ENCODE results near the gene KRTAP6-3. TPM values are rescaled to one million over a fixed set of nuclear protein-coding genes. Genes with fewer than 3 reads are reported as not detected.

KRTAP6-3 gene
- polyA plus RNA-seq, 1 donor from 2014 or later = not detected

GRCh38 chr21:30563072-30563471 lies 29.2 kb upstream of the KRTAP6-3 start:
- H3K4me3 ChIP-seq (ENCODE audit: low read length) = no peak overlapping the region
- no peak for TF ChIP-seq REST (IDR thresholded peaks at IDR 0.05; ENCODE audit: borderline replicate concordance)
- no peak for TF ChIP-seq MXI1 (conservative IDR thresholded peaks at IDR 0.05; ENCODE audit: poor library complexity, severe bottlenecking)
- TF ChIP-seq POLR2AphosphoS5 (IDR thresholded peaks at IDR 0.05) = no peak
- H3F3A ChIP-seq (ENCODE audit: insufficient read depth, low read length, poor library complexity, severe bottlenecking) = no peaks in the 10 kb centered on the region

GRCh38 chr21:30563630-30564029 lies 28.6 kb upstream of the KRTAP6-3 start:
- no peak overlapping the region for H3K4me2 ChIP-seq (ENCODE audit: low read length)
- H3K27ac ChIP-seq (ENCODE audit: low read length) = no peak overlapping the region
- no peaks in the 10 kb centered on the region for H3F3A ChIP-seq (ENCODE audit: insufficient read depth, low read length, poor library complexity, severe bottlenecking)
- H3K9me3 ChIP-seq (ENCODE audit: low read length) = no peaks in the 10 kb centered on the region
- H3K4me3 ChIP-seq (ENCODE audit: low read length) = no peak overlapping the region
- H3K9ac ChIP-seq (ENCODE audit: low read length) = no peak overlapping the region
- no peaks in the 10 kb centered on the region for H3K36me3 ChIP-seq (ENCODE audit: insufficient read depth, low read length)
- no peaks in the 10 kb centered on the region for H4K20me1 ChIP-seq (ENCODE audit: insufficient read depth)
- H3K79me2 ChIP-seq (replicated peaks; ENCODE audit: insufficient read depth, low read length) = no peaks in the 10 kb centered on the region
- H2AFZ ChIP-seq (ENCODE audit: low read depth, low read length) = no peak overlapping the region
- H3K27me3 ChIP-seq (ENCODE audit: insufficient read depth, low read depth, low read length) = no peaks in the 10 kb centered on the region
- H3K9me2 ChIP-seq (ENCODE audit: insufficient read depth, low read length) = no peaks in the 10 kb centered on the region
- no peak for TF ChIP-seq REST (IDR thresholded peaks at IDR 0.05; ENCODE audit: borderline replicate concordance)
- TF ChIP-seq MXI1 (conservative IDR thresholded peaks at IDR 0.05; ENCODE audit: poor library complexity, severe bottlenecking) = no peak
- no peak for TF ChIP-seq SMC3 (conservative IDR thresholded peaks at IDR 0.05; ENCODE audit: poor library complexity)
- no peak for TF ChIP-seq EZH2 (IDR thresholded peaks at IDR 0.05; ENCODE audit: borderline replicate concordance, insufficient read depth, low read length, poor library complexity, severe bottlenecking)

More at GRCh38 chr21:30563072-30563471, 29.2 kb upstream of the KRTAP6-3 start:
- no peak overlapping the region for H3K4me2 ChIP-seq (ENCODE audit: low read length)
- no peaks in the 10 kb centered on the region for H3K36me3 ChIP-seq (ENCODE audit: insufficient read depth, low read length)
- H3K79me2 ChIP-seq (replicated peaks; ENCODE audit: insufficient read depth, low read length) = no peaks in the 10 kb centered on the region
- H4K20me1 ChIP-seq (ENCODE audit: insufficient read depth) = no peaks in the 10 kb centered on the region
- no peak overlapping the region for H2AFZ ChIP-seq (ENCODE audit: low read depth, low read length)
- H3K27ac ChIP-seq (ENCODE audit: low read length) = no peak overlapping the region
- no peak overlapping the region for H3K9ac ChIP-seq (ENCODE audit: low read length)
- H3K9me2 ChIP-seq (ENCODE audit: insufficient read depth, low read length) = no peaks in the 10 kb centered on the region
- no peaks in the 10 kb centered on the region for H3K9me3 ChIP-seq (ENCODE audit: low read length)
- no peaks in the 10 kb centered on the region for H3K27me3 ChIP-seq (ENCODE audit: insufficient read depth, low read depth, low read length)

- no peaks in the 10 kb centered on the region for H3F3A ChIP-seq (ENCODE audit: insufficient read depth, low read length, poor library complexity, severe bottlenecking)
- H3K79me2 ChIP-seq (replicated peaks; ENCODE audit: insufficient read depth, low read length) = no peaks in the 10 kb centered on the region
- no peaks in the 10 kb centered on the region for H3K9me2 ChIP-seq (ENCODE audit: insufficient read depth, low read length)
- no peak overlapping the region for H3K27ac ChIP-seq (ENCODE audit: low read length)
- H4K20me1 ChIP-seq (ENCODE audit: insufficient read depth) = no peaks in the 10 kb centered on the region
- no peak overlapping the region for H3K4me2 ChIP-seq (ENCODE audit: low read length)
- H3K4me3 ChIP-seq (ENCODE audit: low read length) = no peak overlapping the region
- H3K36me3 ChIP-seq (ENCODE audit: insufficient read depth, low read length) = no peaks in the 10 kb centered on the region
- H2AFZ ChIP-seq (ENCODE audit: low read depth, low read length) = no peak overlapping the region
- H3K9ac ChIP-seq (ENCODE audit: low read length) = no peak overlapping the region
- TF ChIP-seq SMC3 (conservative IDR thresholded peaks at IDR 0.05; ENCODE audit: poor library complexity) (no peak), POLR2AphosphoS5 (IDR thresholded peaks at IDR 0.05) (no peak), EP300 (conservative IDR thresholded peaks at IDR 0.05; ENCODE audit: poor library complexity, severe bottlenecking) (no peak), TAF1 (IDR thresholded peaks at IDR 0.05; ENCODE audit: low read depth) (no peak), EZH2 (IDR thresholded peaks at IDR 0.05; ENCODE audit: borderline replicate concordance, insufficient read depth, low read length, poor library complexity, severe bottlenecking) (no peak), CTCF (IDR thresholded peaks at IDR 0.05; ENCODE audit: poor library complexity, severe bottlenecking) (no peak), MXI1 (conservative IDR thresholded peaks at IDR 0.05; ENCODE audit: poor library complexity, severe bottlenecking) (no peak), RAD21 (conservative IDR thresholded peaks at IDR 0.05) (no peak), REST (IDR thresholded peaks at IDR 0.05; ENCODE audit: borderline replicate concordance) (no peak)
- no peaks in the 10 kb centered on the region for H3K9me3 ChIP-seq (ENCODE audit: low read length)
- no peaks in the 10 kb centered on the region for H3K27me3 ChIP-seq (ENCODE audit: insufficient read depth, low read depth, low read length)
Observed at GRCh38 chr21:30567617-30568016, 24.6 kb upstream of the KRTAP6-3 start.

Measured in neural cell (in vitro differentiated cells).